HCT116 (cell line): Measurements from ENCODE around the gene DNMT3A. TPM values are rescaled to one million over a fixed set of nuclear protein-coding genes. Genes with fewer than 3 reads are reported as not detected.

Experiments used
- ATAC-seq: fragments of 200-7000 bp; cut with Tn5 transposase; 2 replicates; pipeline ENCODE4 v1.9.1; 2020; ENCODE audit warnings: mild to moderate bottlenecking, moderate library complexity
- BruUV-seq: library from RNA; stranded (reverse); fragments of 400-500 nt; replicated peaks from 2 replicates; lab custom pipeline; 2021; lab: Mats Ljungman, UMichigan
- CTCF ChIA-PET: fragments of 300-600 bp; sonication (Branson Sonifier 250); formaldehyde crosslinking; loops from one replicate; lab custom pipeline; 2021; ENCODE audit warnings: antibody characterized with exemption; lab: Charles Lee
- POLR2A ChIA-PET: fragments of 300-600, 350-600 bp; sonication (Branson Sonifier 250); formaldehyde crosslinking; loops from one replicate; lab custom pipeline; 2021; ENCODE audit warnings: antibody characterized with exemption; lab: Charles Lee
- RAD21 ChIA-PET, 2 experiments: fragments of 300-600 bp; sonication (Branson Sonifier 250); formaldehyde crosslinking; loops; one replicate each; lab custom pipeline; 2023; ENCODE audit warnings: low total read pairs in 2 of 2; ENCODE audit not compliant: uncharacterized antibody in 2 of 2, unreplicated experiment in 2 of 2, low non-redundant PET in 1 of 2; lab: Charles Lee
- DNase-seq: peaks from one replicate; pipeline ENCODE4 v3.0.0-alpha.2; 2010; ENCODE audit warnings: low read depth, low spot score
- H2AFZ ChIP-seq: fragments of 200-600 bp; shearing (Covaris generic), sonication (generic); 2 replicates; pipeline ENCODE4 v1.6.1; 2017; ENCODE audit warnings: low read depth, mixed run types, mixed read lengths, antibody characterized with exemption, low read length; ENCODE audit not compliant: poor library complexity, severe bottlenecking
- H3K27ac ChIP-seq: 2 replicates; pipeline ENCODE4 v1.5.1; 2012; ENCODE audit warnings: low read depth, low read length
- H3K27me3 ChIP-seq: fragments of 200-600 bp; sonication (generic); 2 replicates; pipeline ENCODE4 v1.6.1; 2016; ENCODE audit warnings: mixed run types, low read length, mixed read lengths; ENCODE audit not compliant: insufficient read depth
- H3K36me3 ChIP-seq, 2 experiments: fragments of 200-500 bp in 1 of 2; fragments of 200-600 bp in 1 of 2; sonication (Bioruptor generic) in 1 of 2; sonication (generic) in 1 of 2; 2 replicates each; pipeline versions ENCODE4 v1.5.1 to v1.6.1; 2014 to 2016; ENCODE audit warnings: low read length in 2 of 2, inconsistent platforms in 1 of 2, mixed read lengths in 1 of 2, mixed run types in 1 of 2; ENCODE audit not compliant: insufficient read depth in 2 of 2, control insufficient read depth in 1 of 2
- H3K4me1 ChIP-seq, 2 experiments: fragments of 200-600 bp in 1 of 2; sonication (generic) in 1 of 2; 2 replicates each; pipeline versions ENCODE4 v1.5.1 to v1.6.1; 2012 to 2017; ENCODE audit warnings: low read length in 2 of 2, inconsistent platforms in 1 of 2, mild to moderate bottlenecking in 1 of 2, mixed read lengths in 1 of 2, mixed run types in 1 of 2, moderate library complexity in 1 of 2; ENCODE audit not compliant: insufficient read depth in 2 of 2, control insufficient read depth in 1 of 2
- H3K4me2 ChIP-seq: fragments of 200-600 bp; sonication (generic); 2 replicates; pipeline ENCODE4 v1.6.1; 2017; ENCODE audit warnings: mixed run types, low read length, mixed read lengths
- H3K4me3 ChIP-seq, 2 experiments: fragments of 200-600 bp in 1 of 2; sonication (generic) in 1 of 2; replicated peaks in 1 of 2; 2 replicates each; pipeline ENCODE4 v1.5.1; 2011 to 2016; ENCODE audit warnings: low read length in 2 of 2, control low read depth in 1 of 2, low read depth in 1 of 2, mild to moderate bottlenecking in 1 of 2, mixed read lengths in 1 of 2, mixed run types in 1 of 2
- H3K79me2 ChIP-seq: fragments of 200-600 bp; sonication (generic); 2 replicates; pipeline ENCODE4 v1.6.1; 2017; ENCODE audit warnings: mild to moderate bottlenecking, mixed run types, low read length, moderate library complexity, mixed read lengths; ENCODE audit not compliant: insufficient read depth
- H3K9ac ChIP-seq: fragments of 200-600 bp; sonication (generic); 2 replicates; pipeline ENCODE4 v1.6.1; 2016; ENCODE audit warnings: low read length, mixed read lengths
- H3K9me2 ChIP-seq: fragments of 200-600 bp; sonication (generic), shearing (Covaris generic); 2 replicates; pipeline ENCODE4 v1.6.1; 2017; ENCODE audit warnings: mixed run types, mild to moderate bottlenecking, moderate library complexity; ENCODE audit not compliant: insufficient read depth
- H3K9me3 ChIP-seq, 2 experiments: fragments of 200-500 bp in 1 of 2; fragments of 200-600 bp in 1 of 2; sonication (Bioruptor generic) in 1 of 2; sonication (generic) in 1 of 2; 2 replicates each; pipeline ENCODE4 v1.6.1; 2014 to 2017; ENCODE audit warnings: low read length in 2 of 2, mixed read lengths in 2 of 2, inconsistent platforms in 1 of 2, low read depth in 1 of 2, mild to moderate bottlenecking in 1 of 2, mixed run types in 1 of 2, moderate library complexity in 1 of 2; ENCODE audit not compliant: control insufficient read depth in 1 of 2, insufficient read depth in 1 of 2
- H4K20me1 ChIP-seq: fragments of 200-600 bp; sonication (generic), shearing (Covaris generic); 2 replicates; pipeline ENCODE4 v1.6.1; 2017; ENCODE audit warnings: mixed run types, mild to moderate bottlenecking, moderate library complexity; ENCODE audit not compliant: insufficient read depth
- RAD21 ChIP-seq: IDR thresholded peaks from 2 replicates; pipeline ENCODE4 v1.6.1; 2012; ENCODE audit warnings: low read depth, mild to moderate bottlenecking
- SIN3A ChIP-seq: IDR thresholded peaks from 2 replicates; pipeline ENCODE4 v1.6.1; 2012; ENCODE audit warnings: low read depth
- SRF ChIP-seq: IDR thresholded peaks from 2 replicates; pipeline ENCODE4 v1.6.1; 2012; ENCODE audit warnings: low read depth
- ZNF274 ChIP-seq: fragments of 200-500 bp; sonication (Bioruptor generic); IDR thresholded peaks from 2 replicates; pipeline ENCODE4 v1.6.1; 2014; ENCODE audit warnings: mild to moderate bottlenecking, low read depth, low read length, inconsistent platforms
- intact Hi-C: fragments of 100-400 bp; cut with micrococcal nuclease; formaldehyde crosslinking; loops from 2 replicates; pipeline ENCODE4 v1.10.0; 2022
- total RNA-seq: library from RNA; stranded (reverse); gene quantifications from one replicate; pipeline ENCODE4 v1.2.1, GENCODE V29; 2021; ENCODE audit not compliant: unreplicated experiment

The DNMT3A gene
- total RNA-seq, 1 experiment from 2014 or later, result 14.3 TPM

- no peak for DNase-seq
- Histone ChIP-seq H3K9me3 (no peaks in the 10 kb centered on the region), H4K20me1 (no peaks in the 10 kb centered on the region), H3K4me1 (no peaks in the 10 kb centered on the region), H2AFZ (no peak overlapping the region), H3K9me2 (no peaks in the 10 kb centered on the region), H3K4me2 (no peak overlapping the region), H3K36me3 (no peaks in the 10 kb centered on the region; a peak in 2 of 4 replicates), H3K4me3 (no peak overlapping the region), H3K9ac (no peak overlapping the region), H3K27ac (no peak overlapping the region), H3K27me3 (no peaks in the 10 kb centered on the region), H3K79me2 (no peaks in the 10 kb centered on the region)
- CTCF ChIA-PET, result no interaction called here
- POLR2A ChIA-PET, result no interaction called here
- TF ChIP-seq RAD21, result no peak
- no peak for TF ChIP-seq ZNF274
- no TSS peak for BruUV-seq
- RAD21 ChIA-PET, result no interaction called here
- intact Hi-C loops, result no loop called here
- no peak for ATAC-seq
Observed at GRCh38 chr2:25246558-25247290, 95.0 kb downstream of the DNMT3A start.

DNA sequence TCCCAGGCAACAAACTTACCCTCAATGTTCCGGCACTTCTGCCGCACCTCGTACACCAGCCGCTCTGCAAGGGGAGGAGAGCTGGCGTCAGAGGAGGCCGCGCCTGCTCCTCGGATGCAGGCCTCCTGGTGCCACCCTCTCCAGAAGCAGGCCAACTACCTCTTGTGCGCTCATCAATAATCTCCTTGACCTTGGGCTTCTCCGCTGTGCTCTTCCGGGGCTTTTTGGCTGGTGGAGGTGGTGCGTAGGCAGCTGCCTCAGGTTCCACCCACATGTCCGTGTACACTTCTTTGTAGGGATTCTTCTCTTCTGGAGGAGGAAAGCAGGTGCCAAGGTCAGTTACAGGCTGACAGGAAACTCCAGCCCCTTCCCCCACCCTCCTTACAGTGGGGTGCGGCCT is 95.7 kb downstream of the DNMT3A start:
- H3K36me3 ChIP-seq, result no peaks in the 10 kb centered on the region; a peak in 2 of 4 replicates
- TF ChIP-seq SRF, result no peak
- TF ChIP-seq SIN3A, result no peak
- no peak overlapping the region for H2AFZ ChIP-seq
- ChIA-PET CTCF (no interaction called here), RAD21 (no interaction called here), POLR2A (no interaction called here)
- no peak overlapping the region for H3K4me2 ChIP-seq
- H3K9me2 ChIP-seq, result no peaks in the 10 kb centered on the region
- BruUV-seq, result no TSS peak
- H3K9me3 ChIP-seq, result no peaks in the 10 kb centered on the region
- no peak for DNase-seq
- H3K9ac ChIP-seq, result no peak overlapping the region
- no peaks in the 10 kb centered on the region for H3K4me1 ChIP-seq
- no peak for ATAC-seq
- no peak overlapping the region for H3K27ac ChIP-seq
- H3K79me2 ChIP-seq, result no peaks in the 10 kb centered on the region
- no peak overlapping the region for H3K4me3 ChIP-seq
- no peaks in the 10 kb centered on the region for H3K27me3 ChIP-seq
- intact Hi-C loops, result no loop called here
- no peaks in the 10 kb centered on the region for H4K20me1 ChIP-seq
